Adipose tissue (tissue), 3 donors: Measurements from ENCODE around the gene SYNPO. TPM values are rescaled to one million over a fixed set of nuclear protein-coding genes. Genes with fewer than 3 reads are reported as not detected.

ENCODE experiments used
- H3K27ac ChIP-seq: one replicate; pipeline ENCODE4 v1.5.1; 2013; ENCODE audit warnings: low read depth, low read length
- WGBS, 3 donors: extraction: QIAGEN DNeasy Blood & Tissue Kit; methylation state at CpG; one replicate each; pipeline ENCODE4 v1.1.7; 2013; 5-methylcytosine and 5-hydroxymethylcytosine counted together
- polyA plus RNA-seq, 3 donors: library from polyadenylated mRNA; stranded (reverse); fragments of 200-250 nt; gene quantifications; one replicate each; pipeline ENCODE4 v1.2.3, GENCODE V29; 2013
- donor health status: healthy with polysubstance abuse.
- donor health status: Bipolar disorder and iron deficiency.
- donor health status: healthy.

SYNPO gene
- polyA plus RNA-seq, 3 donors, result 15.8 to 66.8 (median 59.7) TPM

DNA sequence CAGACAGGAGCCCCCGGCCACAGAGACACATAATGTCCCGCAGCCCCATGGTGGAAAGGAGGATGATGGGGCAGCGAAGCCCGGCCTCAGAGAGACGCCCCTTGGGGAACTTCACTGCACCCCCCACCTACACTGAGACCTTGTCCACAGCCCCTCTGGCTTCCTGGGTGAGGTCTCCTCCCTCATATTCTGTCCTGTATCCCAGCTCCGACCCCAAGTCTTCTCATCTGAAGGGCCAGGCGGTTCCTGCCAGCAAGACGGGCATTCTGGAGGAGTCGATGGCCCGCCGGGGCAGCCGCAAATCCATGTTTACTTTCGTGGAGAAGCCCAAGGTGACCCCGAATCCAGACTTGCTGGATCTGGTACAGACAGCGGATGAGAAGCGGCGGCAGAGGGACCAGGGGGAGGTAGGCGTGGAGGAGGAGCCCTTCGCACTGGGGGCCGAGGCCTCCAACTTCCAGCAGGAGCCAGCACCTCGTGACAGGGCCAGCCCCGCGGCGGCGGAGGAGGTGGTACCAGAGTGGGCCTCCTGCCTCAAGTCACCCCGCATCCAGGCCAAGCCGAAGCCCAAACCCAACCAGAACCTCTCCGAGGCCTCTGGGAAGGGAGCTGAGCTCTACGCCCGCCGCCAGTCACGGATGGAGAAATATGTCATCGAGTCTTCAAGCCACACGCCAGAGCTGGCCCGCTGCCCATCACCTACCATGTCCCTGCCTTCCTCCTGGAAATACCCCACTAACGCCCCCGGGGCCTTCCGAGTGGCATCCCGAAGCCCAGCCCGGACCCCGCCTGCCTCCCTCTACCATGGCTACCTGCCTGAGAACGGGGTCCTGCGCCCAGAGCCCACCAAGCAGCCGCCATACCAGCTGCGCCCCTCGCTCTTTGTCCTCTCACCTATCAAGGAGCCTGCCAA lies 8.9 kb downstream of the SYNPO start:
- H3K27ac ChIP-seq, result no peak overlapping the region
- WGBS, 3 donors, result 93 to 94% (median 93%) methylated on average over 44 to 46 of the region's 46 CpGs

GRCh38 chr5:150650021-150651006 lies 9.9 kb downstream of the SYNPO start:
- no peak overlapping the region for H3K27ac ChIP-seq
- WGBS, 3 donors, result 85 to 92% (median 88%) methylated on average over 38 of the region's 38 CpGs

GRCh38 chr5:150651382-150651781 lies 10.9 kb downstream of the SYNPO start:
- H3K27ac ChIP-seq, result no peak overlapping the region
- 58 to 79% (median 71%) methylated on average over 1 of the region's 1 CpG for WGBS, 3 donors

- H3K27ac ChIP-seq, result no peak overlapping the region
- WGBS, 3 donors, result 72 to 80% (median 77%) methylated on average over 13 of the region's 13 CpGs
These were observed 11.6 kb downstream of the SYNPO start for GRCh38 chr5:150651924-150652671.

DNA sequence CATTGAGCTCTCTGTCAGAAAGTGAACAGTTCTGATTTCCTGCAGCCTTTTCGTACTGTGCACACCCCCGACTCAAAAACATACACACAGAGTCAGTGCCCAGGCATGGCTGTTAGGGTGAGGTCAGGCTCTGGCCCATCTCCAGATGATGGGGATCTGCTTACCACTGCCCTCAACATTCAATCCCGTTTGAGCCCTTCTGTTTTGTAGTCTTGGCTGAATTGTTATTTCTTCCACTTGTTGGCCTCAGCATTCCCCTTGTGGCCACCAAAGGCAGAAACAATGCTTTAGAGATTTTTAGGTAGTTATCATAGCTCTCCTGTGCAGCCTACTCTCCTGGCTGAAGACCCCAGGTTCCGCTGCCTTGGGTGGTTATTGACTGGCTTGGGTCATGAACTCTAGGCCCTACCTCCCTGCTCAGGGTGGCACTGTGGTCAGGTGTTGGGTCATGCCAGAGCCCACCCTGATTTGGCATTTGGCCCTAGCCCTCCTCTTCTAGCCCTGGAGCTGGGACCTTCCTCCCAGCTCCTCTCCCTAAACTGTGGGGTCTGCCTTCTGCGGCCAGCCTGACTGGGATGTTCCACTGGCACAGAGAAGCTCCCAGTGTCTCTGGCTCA lies 12.8 kb downstream of the SYNPO start:
- 77 to 78% (median 77%) methylated on average over 5 of the region's 5 CpGs for WGBS, 3 donors
- H3K27ac ChIP-seq, result no peak overlapping the region

- no peak overlapping the region for H3K27ac ChIP-seq
- 77 to 85% (median 83%) methylated on average over 2 of the region's 2 CpGs for WGBS, 3 donors
These were observed 13.5 kb downstream of the SYNPO start for GRCh38 chr5:150653762-150654556.

- WGBS, 3 donors, result 78 to 93% (median 87%) methylated on average over 3 of the region's 3 CpGs
- H3K27ac ChIP-seq, result no peak overlapping the region
These were observed 14.8 kb downstream of the SYNPO start for GRCh38 chr5:150655221-150655620.

- no peak overlapping the region for H3K27ac ChIP-seq
- WGBS, 3 donors, result 2 to 4% (median 3%) methylated on average over 70 to 86 of the region's 99 CpGs
These were observed 16.0 kb downstream of the SYNPO start for GRCh38 chr5:150656191-150657132.

- WGBS, 3 donors, result 91 to 97% (median 95%) methylated on average over 4 of the region's 4 CpGs
- no peak overlapping the region for H3K27ac ChIP-seq
These were observed 17.7 kb downstream of the SYNPO start for GRCh38 chr5:150658121-150658520.

- no peak overlapping the region for H3K27ac ChIP-seq
- 52 to 61% (median 56%) methylated on average over 3 of the region's 3 CpGs for WGBS, 3 donors
These were observed 18.3 kb downstream of the SYNPO start for GRCh38 chr5:150658699-150659265.

- WGBS, 3 donors, result 83 to 85% (median 83%) methylated on average over 11 of the region's 11 CpGs
- H3K27ac ChIP-seq, result no peak overlapping the region
These were observed 19.1 kb downstream of the SYNPO start for GRCh38 chr5:150659360-150660107.

- H3K27ac ChIP-seq, result no peak overlapping the region
- 54 to 70% (median 68%) methylated on average over 4 of the region's 4 CpGs for WGBS, 3 donors
These were observed 19.8 kb downstream of the SYNPO start for GRCh38 chr5:150660108-150660831.

- no peak within 1 kb of the TSS for H3K27ac ChIP-seq
- WGBS, 3 donors, result 66 to 81% (median 80%) methylated on average over 7 of the region's 7 CpGs
These were observed 20.6 kb downstream of the SYNPO start, which contains the start of gene MYOZ3 for GRCh38 chr5:150661086-150661485. Gene MYOZ3, plus strand, starts transcription at chr5:150661251. Its CDS starts 1,691 bp downstream, at chr5:150662942.

DNA sequence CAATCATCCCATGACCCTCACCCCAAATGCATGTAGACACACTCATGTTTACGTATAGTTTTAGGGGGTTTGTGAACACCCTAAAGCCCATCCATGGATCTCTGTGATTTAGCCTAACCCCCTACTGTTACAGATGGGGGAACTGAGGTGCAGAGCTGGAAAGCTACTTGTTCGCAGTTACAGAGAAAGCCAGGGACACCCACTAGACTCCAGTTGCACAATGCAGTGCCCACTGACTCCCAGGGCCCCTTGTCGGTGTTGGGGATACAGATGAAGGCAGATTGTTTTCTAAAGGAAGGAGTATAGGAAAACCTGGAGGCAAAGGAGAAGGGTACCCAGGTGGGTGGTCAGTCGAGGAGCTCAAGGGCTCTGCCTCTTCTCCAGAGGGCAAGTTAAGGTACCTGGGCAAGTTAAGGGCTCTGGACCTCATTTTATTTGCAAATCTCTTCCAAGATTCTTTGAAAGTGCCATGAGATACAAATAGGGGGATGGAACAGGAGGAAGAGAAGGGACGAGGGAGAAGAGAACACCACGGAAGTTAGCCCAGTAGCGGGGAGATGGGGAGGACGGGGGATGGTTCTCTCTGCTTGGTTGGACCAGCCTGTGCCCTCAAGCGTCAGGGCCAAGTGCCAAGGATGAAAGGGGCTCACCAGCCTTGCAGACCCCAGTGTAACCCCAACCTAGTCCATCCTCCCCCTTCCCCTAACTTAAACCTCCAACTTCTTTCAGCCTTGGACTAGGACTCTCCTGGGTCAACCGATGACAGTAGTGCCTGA lies 21.5 kb downstream of the SYNPO start:
- no peak overlapping the region for H3K27ac ChIP-seq
- 74 to 92% (median 87%) methylated on average over 10 of the region's 10 CpGs for WGBS, 3 donors
